Colonic mucosa (tissue), 4 donors: ENCODE measurements around the gene AFF1. TPM values are rescaled to one million over a fixed set of nuclear protein-coding genes. Genes with fewer than 3 reads are reported as not detected.
A peak's percentile ranks its signal among the peaks of the same experiment; 100 is the strongest.
"Not testable (repeated sequence)": the region's sequence is repeated elsewhere in the genome, so short reads cannot be mapped to it uniquely, and the experiment has no call there.

ENCODE experiments used
- DNase-seq: peaks from one replicate; pipeline ENCODE4 v3.0.0-alpha.2; 2020
- H3K27ac ChIP-seq: fragments of 200-600 bp; one replicate; pipeline ENCODE4 v1.8.0; 2021
- H3K27me3 ChIP-seq: fragments of 200-600 bp; one replicate; pipeline ENCODE4 v1.8.0; 2021
- H3K36me3 ChIP-seq: fragments of 200-600 bp; one replicate; pipeline ENCODE4 v1.8.0; 2021
- H3K4me1 ChIP-seq: fragments of 200-600 bp; one replicate; pipeline ENCODE4 v1.8.0; 2021; ENCODE audit warnings: mild to moderate bottlenecking
- H3K4me3 ChIP-seq: fragments of 200-600 bp; one replicate; pipeline ENCODE4 v1.8.0; 2021
- H3K9ac ChIP-seq, 2 donors: one replicate each; pipeline ENCODE4 v1.7.0; 2013; ENCODE audit warnings: control low read depth in 2 of 2, low read depth in 2 of 2, low read length in 2 of 2
- H3K9me3 ChIP-seq: fragments of 200-600 bp; one replicate; pipeline ENCODE4 v1.8.0; 2021
- intact Hi-C: fragments of 100-400 bp; cut with DNase I; formaldehyde crosslinking; loops from one replicate; pipeline ENCODE4 v1.14.1; 2022
- total RNA-seq, 2 donors: library from RNA; stranded (reverse); fragmentation: NEBNext Ultra II Directional in 1 of 2; extraction: Animal tissue kit (Norgen Biotek cat#: 25700) in 1 of 2; gene quantifications; one replicate each; pipeline ENCODE4 v1.2.1, GENCODE V29; 2021
- TF ChIP-seq, protein P1 (sequence below): fragments of 200-600 bp; IDR thresholded peaks from one replicate; pipeline ENCODE4 v1.8.0; 2022; ENCODE audit warnings: antibody characterized with exemption, mild to moderate bottlenecking
- donor health status: healthy.
- donor health status: DM: no; HTN: no; CAD: no.
- donor health status: DM: no; HTN: no; CAD: no.

AFF1 gene
- total RNA-seq, 2 donors from 2014 or later: 73.5 to 104 TPM

DNA sequence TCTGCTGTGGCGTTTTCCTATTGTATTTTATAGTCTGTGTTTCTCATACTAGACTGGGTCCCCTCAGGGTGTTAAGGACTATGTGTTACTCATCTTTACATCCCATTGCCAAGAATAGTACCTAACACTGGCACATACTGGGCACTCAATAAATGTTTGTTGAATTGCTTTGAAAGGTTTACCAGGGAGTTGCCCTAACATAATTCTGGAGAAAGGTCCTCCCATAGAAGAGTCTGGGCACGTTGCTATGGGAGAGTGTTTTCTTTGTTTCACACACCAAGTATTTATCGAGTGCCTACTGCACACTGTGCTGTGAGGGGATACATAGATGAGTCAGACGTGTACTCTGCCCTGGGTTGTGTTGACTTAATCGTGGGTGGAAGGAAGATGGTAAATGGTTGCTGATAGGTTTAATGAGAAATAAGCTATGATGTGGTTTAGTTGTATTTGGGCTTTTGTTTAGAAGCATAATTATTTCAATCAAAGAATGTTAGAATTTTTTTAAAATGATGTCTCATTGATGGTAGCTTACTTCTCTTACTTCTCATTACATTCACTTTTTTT, 42.9 kb downstream of the AFF1 start:
- peak; percentile 68 for DNase-seq
- H3K9me3 ChIP-seq: no peaks in the 10 kb centered on the region
- intact Hi-C loops: no loop called here
- peaks cover 18% of the 10 kb centered on the region for H3K4me1 ChIP-seq
- no peak overlapping the region for H3K9ac ChIP-seq
- no peaks in the 10 kb centered on the region for H3K36me3 ChIP-seq
- H3K27me3 ChIP-seq: no peaks in the 10 kb centered on the region
- no peak overlapping the region for H3K4me3 ChIP-seq
- H3K27ac ChIP-seq: peak overlapping the region; percentile 59
- TF ChIP-seq, protein P1, sequence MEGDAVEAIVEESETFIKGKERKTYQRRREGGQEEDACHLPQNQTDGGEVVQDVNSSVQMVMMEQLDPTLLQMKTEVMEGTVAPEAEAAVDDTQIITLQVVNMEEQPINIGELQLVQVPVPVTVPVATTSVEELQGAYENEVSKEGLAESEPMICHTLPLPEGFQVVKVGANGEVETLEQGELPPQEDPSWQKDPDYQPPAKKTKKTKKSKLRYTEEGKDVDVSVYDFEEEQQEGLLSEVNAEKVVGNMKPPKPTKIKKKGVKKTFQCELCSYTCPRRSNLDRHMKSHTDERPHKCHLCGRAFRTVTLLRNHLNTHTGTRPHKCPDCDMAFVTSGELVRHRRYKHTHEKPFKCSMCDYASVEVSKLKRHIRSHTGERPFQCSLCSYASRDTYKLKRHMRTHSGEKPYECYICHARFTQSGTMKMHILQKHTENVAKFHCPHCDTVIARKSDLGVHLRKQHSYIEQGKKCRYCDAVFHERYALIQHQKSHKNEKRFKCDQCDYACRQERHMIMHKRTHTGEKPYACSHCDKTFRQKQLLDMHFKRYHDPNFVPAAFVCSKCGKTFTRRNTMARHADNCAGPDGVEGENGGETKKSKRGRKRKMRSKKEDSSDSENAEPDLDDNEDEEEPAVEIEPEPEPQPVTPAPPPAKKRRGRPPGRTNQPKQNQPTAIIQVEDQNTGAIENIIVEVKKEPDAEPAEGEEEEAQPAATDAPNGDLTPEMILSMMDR: no peak

DNA sequence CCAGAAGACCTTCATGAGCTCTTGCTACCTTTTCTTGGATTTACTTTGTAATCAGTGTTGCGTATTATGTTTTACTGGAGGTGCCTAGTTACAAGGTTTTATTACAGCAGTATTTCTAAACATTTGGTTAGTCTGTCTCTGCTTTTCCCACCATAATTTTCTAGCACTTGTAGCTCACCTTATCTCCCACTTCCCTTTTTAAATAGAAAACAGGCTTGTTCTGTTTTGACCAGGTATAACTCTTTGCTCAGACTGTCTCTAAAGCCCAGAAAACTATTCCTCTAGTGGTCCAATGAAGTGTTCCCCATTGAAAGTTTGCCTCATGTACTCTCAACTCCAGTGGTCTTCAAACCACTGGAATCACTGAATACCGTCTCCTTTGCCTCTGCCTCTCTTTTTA, 43.9 kb downstream of the AFF1 start:
- no peak overlapping the region for H3K4me3 ChIP-seq
- no peaks in the 10 kb centered on the region for H3K9me3 ChIP-seq
- no peaks in the 10 kb centered on the region for H3K36me3 ChIP-seq
- no peak overlapping the region for H3K27ac ChIP-seq
- no peak for DNase-seq
- no peaks in the 10 kb centered on the region for H3K27me3 ChIP-seq
- intact Hi-C loops: no loop called here
- TF ChIP-seq, protein P1: no peak
- no peak overlapping the region for H3K9ac ChIP-seq
- H3K4me1 ChIP-seq: peaks cover 15% of the 10 kb centered on the region

DNA sequence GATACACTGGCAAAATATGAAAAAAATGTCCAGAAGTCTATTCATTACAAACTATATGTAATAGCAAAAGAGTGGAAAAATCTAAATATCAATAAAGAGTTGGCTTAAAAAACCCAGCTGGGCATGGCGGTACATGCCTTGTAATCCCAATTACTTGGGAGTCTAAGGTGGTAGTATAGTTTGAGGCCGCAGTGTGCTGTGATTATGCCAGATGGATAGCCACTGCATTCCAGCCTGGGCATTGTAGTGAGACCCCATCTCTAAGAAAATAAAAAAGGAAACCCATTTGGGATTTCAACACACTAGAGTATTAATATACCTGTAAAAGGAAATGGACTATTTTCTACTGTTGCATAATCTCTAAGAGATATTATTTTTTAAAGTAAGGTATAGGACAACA, 45.4 kb downstream of the AFF1 start:
- intact Hi-C loops: no loop called here
- no peaks in the 10 kb centered on the region for H3K36me3 ChIP-seq
- peaks cover 15% of the 10 kb centered on the region for H3K4me1 ChIP-seq
- H3K9me3 ChIP-seq: no peaks in the 10 kb centered on the region
- H3K27me3 ChIP-seq: no peaks in the 10 kb centered on the region
- no peak for DNase-seq
- TF ChIP-seq, protein P1: no peak
- H3K4me3 ChIP-seq: no peak overlapping the region
- H3K9ac ChIP-seq: no peak overlapping the region
- H3K27ac ChIP-seq: no peak overlapping the region

DNA sequence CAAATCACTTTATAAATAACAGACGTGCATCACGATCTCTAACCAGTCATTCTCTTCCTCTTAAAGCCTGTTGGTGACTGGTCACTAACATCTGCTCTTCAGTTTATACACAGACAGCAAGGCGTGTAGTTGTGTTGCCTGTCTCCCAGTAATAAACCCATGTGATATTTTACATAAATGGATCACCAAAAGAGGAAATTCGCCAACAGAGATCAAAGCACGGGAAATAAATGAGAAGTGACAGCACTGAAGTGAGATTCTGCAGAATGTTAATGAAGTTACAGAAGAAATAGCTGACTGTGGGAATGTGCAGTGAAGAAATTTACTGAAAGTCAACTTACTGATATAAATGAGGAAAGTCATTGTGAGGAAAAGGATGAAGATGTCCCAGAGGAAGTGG, 47.0 kb downstream of the AFF1 start:
- peak overlapping the region; percentile 9 for H3K27ac ChIP-seq
- DNase-seq: no peak
- H3K4me1 ChIP-seq: peaks cover 6% of the 10 kb centered on the region

DNA sequence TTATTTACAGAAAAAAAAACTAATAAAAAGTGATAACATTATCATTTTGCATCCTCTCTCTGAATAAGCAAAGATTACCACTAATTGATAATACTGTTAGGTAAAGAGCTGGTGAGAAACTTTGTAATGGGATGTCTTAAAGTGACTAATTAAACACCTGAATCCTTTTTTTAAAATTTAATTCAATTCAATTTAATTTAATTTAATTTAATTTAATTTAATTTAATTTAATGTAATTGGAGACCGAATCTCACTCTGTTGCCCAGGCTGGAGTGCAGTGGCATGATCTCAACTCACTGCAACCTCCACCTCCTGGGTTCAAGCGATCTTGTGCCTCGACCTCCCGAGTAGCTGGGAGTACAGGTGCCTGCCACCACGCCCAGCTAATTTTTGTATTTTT, 51.0 kb downstream of the AFF1 start:
- H3K4me1 ChIP-seq, H3K9me3 ChIP-seq, intact Hi-C loops, H3K36me3 ChIP-seq, H3K9ac ChIP-seq, H3K4me3 ChIP-seq, H3K27me3 ChIP-seq, DNase-seq, H3K27ac ChIP-seq: not testable (repeated sequence)

More for the DNA sequence above, 47.0 kb downstream of the AFF1 start:
- TF ChIP-seq, protein P1: no peak
- no peaks in the 10 kb centered on the region for H3K27me3 ChIP-seq
- no peak overlapping the region for H3K4me3 ChIP-seq
- H3K9ac ChIP-seq: no peak overlapping the region
- intact Hi-C loops: no loop called here
- H3K9me3 ChIP-seq: no peaks in the 10 kb centered on the region
- H3K36me3 ChIP-seq: no peaks in the 10 kb centered on the region

DNA sequence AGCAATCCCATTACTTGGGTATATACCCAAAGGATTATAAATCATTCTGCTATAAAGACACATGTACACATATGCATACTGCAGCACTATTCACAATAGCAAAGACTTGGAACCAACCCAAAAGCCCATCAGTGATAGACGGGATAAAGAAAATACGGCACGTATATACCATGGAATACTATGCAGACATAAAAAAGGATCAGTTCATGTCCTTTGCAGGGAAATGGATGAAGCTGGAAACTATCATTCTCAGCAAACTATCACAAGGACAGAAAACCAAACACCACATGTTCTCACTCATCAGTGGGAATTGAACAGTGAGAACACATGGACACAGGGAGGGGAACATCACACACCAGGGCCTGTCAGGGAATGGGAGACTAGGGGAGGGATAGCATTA, 54.8 kb downstream of the AFF1 start:
- intact Hi-C loops, H3K9me3 ChIP-seq, H3K27ac ChIP-seq, H3K4me3 ChIP-seq, H3K36me3 ChIP-seq, H3K4me1 ChIP-seq, H3K27me3 ChIP-seq, H3K9ac ChIP-seq, DNase-seq: not testable (repeated sequence)
